ENCODE data around the gene CCDC97. TPM values are rescaled to one million over a fixed set of nuclear protein-coding genes. Genes with fewer than 3 reads are reported as not detected.
A peak's percentile ranks its signal among the peaks of the same experiment; 100 is the strongest.

Gene CCDC97
- total RNA-seq, 4 donors from 2014 or later, result 11.6 to 19.6 (median 13.7) TPM

DNA sequence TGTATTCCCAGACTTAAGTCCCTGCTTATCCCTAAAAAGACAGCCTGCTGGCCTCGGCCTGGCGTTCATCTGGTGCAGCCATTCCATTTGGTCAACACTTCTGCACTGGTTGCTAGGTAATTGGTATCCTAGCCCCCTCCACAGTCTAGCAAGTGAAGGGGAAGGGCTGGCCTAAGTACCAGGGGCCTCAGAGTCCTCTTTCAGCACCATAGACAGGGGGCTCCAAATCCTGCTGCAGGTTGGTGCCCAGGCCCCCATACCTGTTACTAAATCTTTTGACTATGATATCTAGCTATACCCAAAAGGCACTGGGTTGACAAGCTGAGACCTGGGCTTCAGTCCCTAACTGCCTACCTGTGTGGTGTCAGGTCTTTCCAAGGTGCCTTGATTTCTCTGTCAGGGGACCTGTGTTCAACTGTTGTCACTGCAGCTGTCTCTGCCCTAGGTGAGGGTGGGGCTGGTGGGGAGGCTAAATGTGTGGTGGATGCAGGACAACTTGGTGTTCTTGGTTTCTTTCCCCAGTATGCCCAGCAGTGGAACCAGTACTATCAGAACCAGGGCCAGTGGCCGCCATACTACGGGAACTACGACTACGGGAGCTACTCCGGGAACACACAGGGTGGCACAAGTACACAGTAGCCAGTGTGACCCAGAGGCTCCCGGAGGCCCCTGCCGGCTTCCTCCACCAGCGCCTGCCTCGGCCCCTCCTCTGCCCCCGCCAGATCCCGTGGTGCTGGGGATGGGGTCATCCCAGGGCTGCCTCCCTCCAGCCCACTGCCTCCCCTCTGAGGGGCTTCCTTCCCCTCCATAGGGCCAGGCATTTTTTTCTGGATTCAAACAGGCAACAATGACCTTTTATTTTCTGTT is 3.8 kb upstream of the CCDC97 start:
- H3K4me3 ChIP-seq (ENCODE audit: low read depth, poor library complexity, severe bottlenecking), result no peak overlapping the region
- TF ChIP-seq CTCF (IDR thresholded peaks at IDR 0.05), result no peak
- TF ChIP-seq POLR2A (IDR thresholded peaks at IDR 0.05), result no peak
- intact Hi-C loops (cut with DNase I; ENCODE audit: low total_unique reads), result loop anchor here (5.0 kb wide), 1 partner anchor 104 kb away; no protein-coding TSS in a partner anchor
- DNase-seq (ENCODE audit: low spot score in 2 of 2), result no peak
- WGBS, 2 donors, result 68 to 69% methylated on average over 10 to 13 of the region's 13 CpGs

DNA sequence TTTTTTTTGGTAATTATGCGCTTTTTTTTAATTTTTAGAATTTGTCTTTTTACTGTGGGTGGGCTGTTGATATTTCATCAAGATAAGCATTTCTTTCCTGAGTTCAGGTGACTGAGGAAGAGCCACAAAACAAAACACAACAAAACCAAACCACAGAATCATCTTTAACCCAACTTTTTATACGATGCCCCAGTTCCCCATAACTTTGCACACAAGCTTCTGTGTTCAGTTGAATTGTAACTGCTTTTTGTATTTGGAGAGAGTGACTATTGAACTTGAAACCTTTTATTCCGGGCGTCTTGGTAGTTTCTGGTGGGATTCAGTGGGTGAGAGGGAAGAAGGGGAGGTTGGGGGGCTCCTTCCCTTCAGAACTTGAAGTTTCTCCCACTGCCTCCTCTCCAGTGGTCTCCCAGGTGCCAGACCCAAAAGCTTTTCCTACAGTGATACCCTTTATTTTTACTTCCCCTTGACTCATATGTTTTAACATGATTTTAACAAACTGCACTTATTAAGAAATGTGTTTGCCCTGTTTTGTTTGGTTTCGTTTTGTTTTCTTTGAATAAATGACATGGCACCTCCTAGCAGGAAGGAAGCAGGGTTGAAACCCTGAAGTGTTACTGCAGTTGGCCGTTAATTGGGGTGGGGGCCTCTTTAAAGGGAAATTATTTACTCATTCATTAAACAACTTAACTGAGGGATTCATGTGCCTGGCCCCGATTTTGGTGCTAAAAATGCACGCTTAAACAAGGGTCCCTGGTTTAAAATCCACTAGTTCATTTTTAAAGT is 2.7 kb upstream of the CCDC97 start:
- intact Hi-C loops (cut with DNase I; ENCODE audit: low total_unique reads), result loop anchor here (5.0 kb wide), 1 partner anchor 105 kb away; no protein-coding TSS in a partner anchor
- 61 to 63% methylated on average over 8 of the region's 8 CpGs for WGBS, 2 donors
- H3K4me3 ChIP-seq (ENCODE audit: low read depth, poor library complexity, severe bottlenecking), result no peak overlapping the region
- DNase-seq (ENCODE audit: low spot score in 2 of 2), result no peak
- TF ChIP-seq POLR2A (IDR thresholded peaks at IDR 0.05) (no peak), CTCF (IDR thresholded peaks at IDR 0.05) (no peak)

GRCh38 chr19:41307954-41308449 is 2.0 kb upstream of the CCDC97 start:
- no peak overlapping the region for H3K4me3 ChIP-seq (ENCODE audit: low read depth, poor library complexity, severe bottlenecking)
- 23 to 40% methylated on average over 4 of the region's 4 CpGs for WGBS, 2 donors
- no peak for DNase-seq (ENCODE audit: low spot score in 2 of 2)
- intact Hi-C loops (cut with DNase I; ENCODE audit: low total_unique reads), result loop anchor here (5.0 kb wide), 1 partner anchor 106 kb away; no protein-coding TSS in a partner anchor
- no peak for TF ChIP-seq CTCF (IDR thresholded peaks at IDR 0.05)

DNA sequence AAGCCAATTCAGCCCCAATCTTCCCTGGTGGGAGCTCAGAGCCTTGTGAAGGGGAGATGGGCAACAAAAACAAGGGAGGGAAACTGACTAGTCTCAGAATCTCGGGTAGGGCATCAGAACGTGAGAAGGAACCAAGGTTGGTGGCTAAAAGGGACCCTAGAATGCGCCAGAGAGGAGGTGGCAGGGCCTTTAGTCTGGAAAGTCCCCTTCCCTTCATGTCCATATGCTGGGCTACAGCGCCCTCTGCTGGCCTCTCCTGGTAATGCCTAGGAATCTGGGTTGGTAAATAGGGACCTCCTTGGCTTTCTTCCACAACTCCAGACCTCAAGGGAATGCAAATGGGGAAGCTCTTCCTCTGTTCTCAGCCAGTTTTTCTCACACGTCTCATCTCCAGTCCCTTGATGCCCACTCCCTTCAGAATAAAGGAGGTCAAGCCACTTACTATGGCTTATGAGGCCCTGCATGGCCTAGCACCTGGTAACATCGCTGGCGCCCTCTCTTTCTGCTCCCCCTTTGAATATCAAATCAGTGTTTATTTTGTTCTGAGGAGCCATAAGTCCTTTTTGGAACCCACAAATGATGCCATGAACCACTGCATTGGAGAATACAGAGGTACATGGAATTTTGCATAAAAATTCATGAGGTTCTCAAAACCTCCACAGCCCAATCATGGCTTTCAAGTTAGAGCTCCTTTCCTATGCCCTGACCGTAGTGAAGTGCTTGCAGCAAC is 1.4 kb upstream of the CCDC97 start:
- 18 to 19% methylated on average over 8 of the region's 8 CpGs for WGBS, 2 donors
- intact Hi-C loops (cut with DNase I; ENCODE audit: low total_unique reads), result loop anchor here (5.0 kb wide), 1 partner anchor 106 kb away; no protein-coding TSS in a partner anchor
- peak; percentile 95 to 99 for DNase-seq (ENCODE audit: low spot score in 2 of 2)
- no peak overlapping the region for H3K4me3 ChIP-seq (ENCODE audit: low read depth, poor library complexity, severe bottlenecking)
- peak in 1 of 3 donors; percentile 98 for TF ChIP-seq CTCF (IDR thresholded peaks at IDR 0.05)
- TF ChIP-seq POLR2A (IDR thresholded peaks at IDR 0.05), result no peak

Data from lower leg skin (tissue), 4 donors.